TTC549 (cell line): ENCODE results near the gene TIAM2.
"Not testable (repeated sequence)": the region's sequence is repeated elsewhere in the genome, so short reads cannot be mapped to it uniquely, and the experiment has no call there.

Source experiments
- FAIRE-seq: peaks from 2 replicates; lab custom pipeline; 2012; peaks lifted over from hg19 to GRCh38; lab: Jason Lieb, UNC

Gene TIAM2

DNA sequence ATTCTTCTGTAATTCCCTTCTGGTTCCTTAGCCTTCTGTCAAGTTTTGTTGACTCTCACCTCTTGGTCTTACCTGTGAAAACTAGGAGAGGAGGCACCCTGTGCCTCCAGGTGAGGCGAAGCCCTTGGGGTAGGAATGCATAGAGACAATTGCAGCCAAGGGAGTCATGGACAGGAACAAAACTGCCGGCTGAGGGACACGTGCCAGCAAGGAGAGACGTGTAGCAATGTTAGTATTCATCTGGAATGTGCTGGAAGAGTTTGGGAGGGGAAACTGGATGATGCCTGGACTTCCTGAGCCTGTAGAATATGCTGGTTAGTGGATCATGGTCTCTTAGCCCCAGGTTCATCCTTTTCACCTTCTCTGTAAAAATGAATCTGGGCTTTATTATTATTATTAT, 3.9 kb upstream of the TIAM2 start:
- no peak for FAIRE-seq

DNA sequence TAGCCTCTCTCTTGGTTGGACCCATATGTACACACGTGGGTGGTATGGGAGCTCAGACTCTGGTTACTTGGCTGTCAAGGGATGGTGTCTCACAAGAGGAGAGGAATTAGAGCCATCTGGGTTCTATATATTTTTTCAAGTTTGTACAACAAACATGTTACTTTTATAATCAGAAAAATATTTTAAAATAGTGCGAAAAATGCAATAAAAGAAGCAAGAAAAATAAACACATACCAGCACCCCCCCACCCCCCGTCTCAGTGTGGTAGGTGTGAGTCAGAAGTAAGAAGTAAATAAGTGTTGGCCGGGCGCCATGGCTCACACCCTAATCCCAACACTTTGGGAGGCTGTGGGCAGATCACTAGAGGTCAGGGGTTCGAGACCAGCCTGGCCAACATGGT, 2.1 kb upstream of the TIAM2 start:
- no peak for FAIRE-seq

DNA sequence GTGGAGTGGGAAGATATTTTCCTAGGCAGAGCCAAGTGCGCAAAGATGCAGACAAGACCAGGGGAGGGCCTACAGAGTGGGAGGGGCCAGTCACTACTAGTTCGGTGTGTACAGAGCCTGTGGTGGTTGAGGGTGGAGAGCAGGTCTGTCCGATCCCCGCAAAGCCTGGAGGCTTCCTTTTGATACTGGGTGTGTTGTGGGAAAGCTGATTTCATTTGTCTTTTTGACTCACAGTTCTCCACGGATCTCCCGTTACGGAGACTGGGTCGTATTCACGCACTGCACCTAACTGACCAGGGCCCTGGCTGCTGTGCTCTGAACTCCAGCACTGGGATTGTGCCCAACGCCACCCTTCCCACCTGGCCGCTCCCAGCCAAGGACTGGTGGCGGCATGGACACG, 1.4 kb upstream of the TIAM2 start:
- FAIRE-seq, result no peak

DNA sequence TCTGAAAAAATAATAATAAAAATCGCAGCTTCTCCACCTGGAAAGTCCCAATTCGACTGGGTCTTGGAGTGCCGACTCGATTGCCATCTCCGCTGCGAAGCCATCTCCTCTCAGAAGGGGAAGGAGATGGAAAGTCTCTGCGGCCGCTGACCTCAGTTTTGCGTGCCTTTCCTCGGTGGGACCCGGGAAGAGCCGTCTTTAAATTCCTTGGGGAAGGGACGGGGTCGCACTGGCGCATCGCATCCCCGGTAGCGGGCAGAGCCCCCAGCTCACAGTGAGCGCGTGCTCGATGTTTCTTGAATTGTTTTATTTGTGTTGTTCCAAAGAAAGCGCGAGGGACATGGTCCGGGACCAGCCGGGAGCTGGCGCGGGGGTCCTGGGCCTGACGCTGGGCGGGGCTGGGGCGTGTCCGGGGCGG, 270 bp upstream of the TIAM2 start:
- FAIRE-seq, result no peak

DNA sequence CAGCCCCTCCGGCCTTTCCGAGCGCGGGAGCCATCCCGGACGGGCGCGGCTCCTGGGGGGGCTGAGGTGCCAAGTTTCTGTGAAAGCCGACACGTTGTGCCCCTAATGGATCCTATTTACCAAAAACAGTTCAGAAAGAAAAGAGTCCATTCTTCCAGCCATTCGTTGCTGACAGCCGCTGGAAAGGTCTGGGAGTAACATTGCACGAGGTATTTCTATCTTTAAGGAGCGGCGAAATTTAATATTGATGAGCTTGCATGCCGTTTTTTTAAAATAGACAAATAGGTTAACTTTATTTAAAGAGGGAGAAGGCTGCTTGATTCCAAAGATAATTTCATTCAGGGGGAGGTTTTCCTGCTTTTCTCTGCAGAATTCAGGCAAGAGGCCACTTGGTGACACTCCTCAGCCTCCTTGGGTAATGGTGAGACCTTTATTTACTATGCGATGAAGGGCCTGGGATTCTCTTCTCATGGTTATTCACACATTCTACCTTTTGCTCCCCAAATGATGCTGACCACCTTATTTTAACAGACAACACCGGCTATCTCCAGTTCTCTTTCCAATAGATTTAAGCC, 988 bp downstream of the TIAM2 start:
- no peak for FAIRE-seq

DNA sequence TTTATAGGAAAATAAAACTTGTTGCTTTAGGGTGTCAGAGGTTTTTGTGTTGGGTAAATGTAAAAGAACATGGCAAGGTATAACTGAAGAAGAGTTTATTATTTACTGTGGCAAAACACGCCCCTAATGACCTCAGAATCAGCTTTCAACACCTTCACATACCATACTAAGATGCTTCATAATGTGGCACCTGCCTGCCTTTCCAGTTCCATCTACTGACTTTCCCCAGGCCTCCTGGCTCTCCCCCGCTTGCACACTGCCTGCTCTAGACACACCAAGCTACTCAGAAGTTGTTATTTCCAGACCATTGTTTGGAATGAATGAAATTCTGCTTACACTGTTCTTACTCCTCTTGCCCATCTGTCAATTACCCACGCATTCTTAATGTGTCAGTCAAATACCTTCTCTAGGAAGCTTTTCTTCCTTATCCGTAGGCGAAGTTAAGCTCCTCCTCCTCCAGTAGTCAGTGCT, 1.8 kb downstream of the TIAM2 start:
- FAIRE-seq, result no peak

DNA sequence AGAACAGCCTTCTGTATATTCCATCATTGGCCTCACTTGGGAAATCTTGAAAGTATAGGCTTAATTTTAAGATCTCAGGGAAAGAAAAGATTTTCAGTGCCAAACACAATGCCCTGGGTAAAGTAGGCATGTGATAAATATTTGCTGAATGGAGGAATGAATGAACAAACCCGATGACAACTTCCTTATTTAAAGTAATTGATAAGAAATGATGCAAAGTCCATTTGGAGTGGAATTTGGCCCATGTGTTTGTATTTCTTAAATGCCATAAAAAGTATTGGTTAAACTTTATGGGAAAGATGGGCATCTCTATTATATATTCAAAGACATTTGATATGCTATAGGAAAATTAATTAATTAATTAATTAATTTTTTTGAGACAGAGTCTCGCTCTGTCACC, 3.7 kb downstream of the TIAM2 start:
- no peak for FAIRE-seq

DNA sequence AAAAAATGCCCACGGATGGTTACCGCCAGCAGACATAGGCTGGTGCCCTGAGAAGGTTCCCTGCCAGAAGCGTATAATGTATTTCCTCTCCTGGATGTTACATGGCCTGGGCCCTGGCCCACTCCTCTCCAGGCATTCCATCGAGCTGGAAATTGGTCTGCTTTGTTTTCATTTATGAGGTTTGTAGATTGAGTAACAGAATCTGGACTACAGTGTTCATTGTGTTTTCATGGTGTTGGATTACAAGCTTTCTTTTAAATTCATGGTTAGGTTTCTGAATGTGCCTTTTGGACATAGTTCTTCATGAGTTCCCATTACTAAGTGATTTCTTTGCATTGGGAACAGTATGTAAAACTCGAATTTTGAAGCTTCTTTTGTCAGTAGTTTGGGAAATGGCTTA, 6.4 kb downstream of the TIAM2 start:
- FAIRE-seq, result no peak

DNA sequence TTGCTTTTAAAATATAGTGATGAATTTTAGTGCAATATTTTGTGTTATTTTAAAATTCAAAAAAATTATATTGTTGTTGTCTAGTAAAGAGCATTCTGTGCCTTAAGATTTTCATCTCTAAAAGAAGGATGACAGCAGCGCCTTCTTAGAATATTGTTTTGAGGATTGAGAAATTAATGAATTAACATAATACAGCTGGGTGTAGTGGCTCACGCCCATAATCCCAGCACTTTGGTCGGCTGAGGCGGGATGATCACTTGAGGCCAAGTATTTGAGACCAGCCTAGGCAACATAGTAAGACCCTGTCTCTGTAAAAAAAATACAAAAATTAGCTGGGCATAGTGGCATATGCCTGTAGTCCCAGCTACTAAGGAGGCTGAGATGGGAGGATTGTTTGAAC, 6.8 kb downstream of the TIAM2 start:
- no peak for FAIRE-seq

DNA sequence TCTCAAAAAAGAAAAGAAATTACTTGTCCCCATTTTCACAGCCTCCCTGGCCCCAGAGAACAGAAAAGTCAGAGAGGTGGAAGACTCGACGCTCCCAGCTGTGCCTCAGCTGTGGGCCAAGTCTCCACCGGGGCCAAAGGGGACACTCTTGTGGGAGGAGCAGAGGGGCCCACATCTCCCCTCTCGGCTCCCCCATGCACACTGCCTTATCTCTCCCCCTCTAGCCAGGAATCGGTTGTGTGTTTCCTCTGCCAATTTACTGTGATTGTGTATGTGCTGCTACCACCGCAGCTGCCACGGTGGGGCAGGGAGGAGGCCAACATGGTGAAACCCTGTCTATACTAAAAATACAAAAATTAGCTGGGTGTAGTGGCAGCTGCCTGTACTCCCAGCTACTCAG, 8.4 kb downstream of the TIAM2 start:
- no peak for FAIRE-seq

DNA sequence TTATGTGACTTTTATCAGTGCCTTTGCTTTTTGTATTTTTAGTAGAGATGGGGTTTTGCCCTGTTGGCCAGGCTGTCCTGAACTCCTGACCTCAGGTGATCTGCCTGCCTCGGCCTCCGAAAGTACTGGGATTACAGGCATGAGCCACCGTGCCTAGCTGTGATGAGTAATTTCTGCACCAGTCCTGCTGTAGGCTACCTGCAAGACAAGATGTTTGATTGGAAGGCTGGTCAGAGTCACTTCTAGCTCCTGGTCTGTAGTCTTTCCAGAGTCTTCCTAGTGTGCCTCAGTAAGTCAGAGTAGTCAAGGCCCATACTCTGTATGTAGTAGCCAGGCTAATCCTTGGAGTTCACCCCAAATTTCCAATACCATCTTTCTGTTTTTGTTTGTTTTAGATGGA, 8.9 kb downstream of the TIAM2 start:
- no peak for FAIRE-seq

DNA sequence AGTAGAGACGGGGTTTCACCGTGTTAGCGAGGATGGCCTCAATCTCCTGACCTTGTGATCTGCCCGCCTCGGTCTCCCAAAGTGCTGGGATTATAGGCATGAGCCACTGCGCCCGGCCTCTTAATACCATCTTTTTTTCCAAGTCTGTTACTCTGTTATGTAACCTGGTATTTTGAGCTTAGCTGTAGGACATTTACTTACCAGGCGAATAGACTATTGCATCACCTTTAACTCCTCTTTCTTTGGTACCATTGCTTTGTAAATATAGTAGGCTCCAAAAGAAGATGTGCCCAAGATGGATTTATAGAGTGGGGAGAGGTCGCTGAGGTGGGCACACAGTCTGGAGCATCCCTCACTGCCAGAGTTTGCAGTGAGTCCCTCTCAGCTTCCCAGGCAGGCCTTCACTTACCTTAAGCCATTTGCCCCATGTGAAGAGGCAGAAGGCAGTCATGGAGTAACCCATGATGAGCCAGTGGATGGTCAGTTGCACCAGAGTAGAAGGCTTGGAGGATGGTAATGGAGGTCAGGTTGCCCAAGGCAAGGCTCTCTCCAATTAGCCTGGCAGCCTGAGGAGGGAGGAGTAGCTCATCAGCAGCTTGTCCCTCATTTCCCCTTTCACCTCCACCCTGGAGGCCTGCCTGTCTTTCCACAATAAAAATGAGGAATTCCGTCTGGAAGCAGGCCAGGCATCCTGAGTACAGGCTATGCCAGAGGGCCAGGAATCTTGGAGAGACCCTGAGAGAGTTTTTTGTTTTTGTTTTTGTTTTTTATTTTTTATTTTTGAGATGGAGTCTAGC, 9.7 kb downstream of the TIAM2 start:
- no peak for FAIRE-seq

DNA sequence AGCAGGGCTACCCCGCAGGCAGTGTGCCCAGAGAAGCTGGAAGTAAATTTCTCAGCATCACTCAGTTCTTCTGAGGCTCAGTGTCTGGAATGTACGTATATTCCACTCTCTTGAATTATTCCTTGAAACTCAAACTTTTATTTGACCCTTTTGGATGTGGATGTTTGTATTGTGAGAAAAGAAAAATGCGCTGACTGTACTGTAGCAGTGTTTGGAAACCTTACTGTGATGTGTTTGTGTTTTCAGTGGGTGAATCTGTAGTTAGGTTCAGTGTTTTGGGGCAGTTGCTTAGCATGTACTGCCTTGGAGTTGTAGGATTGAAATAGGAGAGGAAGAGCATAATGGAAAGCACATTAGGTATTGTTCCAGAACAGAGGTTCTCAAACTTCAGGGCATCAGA, 13.5 kb downstream of the TIAM2 start:
- no peak for FAIRE-seq

DNA sequence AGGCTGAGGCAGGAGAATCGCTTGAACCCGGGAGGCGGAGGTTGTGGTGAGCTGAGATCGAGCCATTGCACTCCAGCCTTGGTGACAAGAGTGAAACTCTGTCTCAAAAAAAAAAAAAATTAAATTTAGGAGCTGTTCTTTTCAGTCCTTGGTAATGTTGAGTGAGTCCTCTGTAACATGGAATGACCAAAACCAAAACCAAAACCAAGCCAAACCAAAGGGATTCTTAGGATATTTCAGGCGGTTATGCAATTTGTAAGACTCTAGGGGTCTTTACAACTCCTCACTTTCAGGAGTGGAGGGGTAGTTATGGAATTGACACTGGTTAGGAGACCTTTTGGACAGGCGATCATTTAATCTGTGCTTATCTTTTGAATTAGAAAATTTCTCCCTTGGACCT, 15.8 kb downstream of the TIAM2 start:
- no peak for FAIRE-seq

DNA sequence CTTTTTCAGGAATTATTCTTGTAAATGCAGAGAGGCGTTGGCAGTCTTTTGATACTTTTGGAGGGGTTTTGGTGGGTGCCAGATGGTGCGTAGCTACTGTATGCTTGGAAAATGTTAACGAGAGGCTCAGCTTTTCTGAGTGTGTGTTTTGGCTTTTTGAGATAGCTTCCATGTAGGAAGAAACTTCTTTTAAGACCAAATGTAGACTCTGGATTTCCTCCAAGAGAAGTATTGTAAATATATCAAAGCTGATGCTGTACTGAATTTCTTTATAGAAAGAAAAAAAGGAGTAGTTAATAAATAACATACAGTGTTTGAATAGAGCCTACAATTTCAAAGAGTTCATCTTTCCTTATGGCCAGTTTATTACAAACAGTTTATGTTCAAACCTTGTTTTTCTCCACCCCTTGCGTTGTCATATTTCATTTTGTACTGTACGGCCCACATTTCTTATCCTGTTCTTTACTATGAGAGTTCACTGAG, 16.7 kb downstream of the TIAM2 start:
- FAIRE-seq, result no peak

DNA sequence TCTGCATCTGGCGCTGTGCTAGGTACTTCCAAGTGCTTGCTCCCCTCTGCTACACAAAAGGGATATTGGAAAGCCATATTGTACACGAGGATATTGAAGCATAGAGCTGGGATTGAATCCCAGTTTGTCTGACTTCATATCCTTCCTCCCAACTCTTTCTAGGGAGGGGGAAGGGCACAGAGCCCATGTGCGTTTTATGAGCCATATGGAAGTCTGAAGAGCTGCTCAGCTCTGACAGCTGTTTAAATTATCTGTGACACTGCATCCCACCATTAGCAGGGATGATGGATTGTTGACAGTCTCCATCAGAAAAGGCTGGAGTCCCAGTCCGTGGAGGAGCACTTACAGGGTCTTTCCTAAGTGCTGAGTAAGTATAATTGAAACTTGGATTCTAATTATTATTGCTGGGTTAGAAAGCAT, 18.4 kb downstream of the TIAM2 start:
- FAIRE-seq, result no peak

DNA sequence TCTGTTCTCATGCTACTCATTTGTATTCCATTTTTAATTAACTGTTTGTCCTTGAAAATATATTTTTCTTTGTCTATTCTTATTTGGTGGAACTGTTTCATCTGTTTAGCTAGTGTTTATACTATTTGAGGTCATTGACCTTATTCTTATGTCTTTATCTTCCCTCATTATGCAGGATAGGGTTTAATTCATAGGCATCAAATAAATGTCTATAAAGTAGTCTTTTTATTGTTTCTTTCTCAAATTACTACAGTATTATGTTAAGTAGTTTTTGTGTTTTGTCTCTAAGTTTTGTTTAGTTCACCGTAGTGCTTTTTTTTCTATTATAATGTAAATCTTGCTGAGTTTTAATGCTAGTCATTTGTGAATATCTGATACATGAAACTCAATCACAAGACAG, 19.0 kb downstream of the TIAM2 start:
- FAIRE-seq, result no peak

DNA sequence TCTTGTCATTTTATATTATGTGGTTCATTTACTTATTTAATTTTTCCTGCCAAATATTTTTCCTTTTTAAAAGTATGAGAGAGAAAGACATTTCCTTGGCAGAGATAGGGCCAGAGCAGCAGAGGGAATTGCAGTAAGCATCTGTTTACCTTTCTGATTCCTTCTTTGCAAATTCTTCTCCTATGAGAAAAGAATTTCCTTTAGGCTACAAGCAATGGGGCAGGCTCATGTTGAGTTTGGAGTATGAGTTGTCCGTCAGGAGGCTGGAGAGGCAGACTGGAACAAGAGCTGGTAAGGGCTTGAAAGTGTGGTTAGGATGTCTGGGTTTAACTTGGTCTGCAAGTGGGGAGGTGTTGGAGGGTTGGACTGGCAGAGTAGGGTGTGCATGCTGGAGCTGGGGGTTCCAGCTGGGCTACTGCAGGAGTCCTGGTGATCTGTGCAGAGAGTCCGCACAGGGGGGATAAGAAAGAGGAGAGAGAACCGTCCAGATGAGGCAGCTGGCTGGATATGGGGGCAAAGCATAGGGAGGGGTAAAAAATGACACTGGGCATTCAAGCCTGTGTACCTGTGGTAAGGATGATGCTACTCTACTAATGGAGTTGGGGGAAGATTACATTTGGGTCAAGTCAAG, 19.7 kb downstream of the TIAM2 start:
- no peak for FAIRE-seq

DNA sequence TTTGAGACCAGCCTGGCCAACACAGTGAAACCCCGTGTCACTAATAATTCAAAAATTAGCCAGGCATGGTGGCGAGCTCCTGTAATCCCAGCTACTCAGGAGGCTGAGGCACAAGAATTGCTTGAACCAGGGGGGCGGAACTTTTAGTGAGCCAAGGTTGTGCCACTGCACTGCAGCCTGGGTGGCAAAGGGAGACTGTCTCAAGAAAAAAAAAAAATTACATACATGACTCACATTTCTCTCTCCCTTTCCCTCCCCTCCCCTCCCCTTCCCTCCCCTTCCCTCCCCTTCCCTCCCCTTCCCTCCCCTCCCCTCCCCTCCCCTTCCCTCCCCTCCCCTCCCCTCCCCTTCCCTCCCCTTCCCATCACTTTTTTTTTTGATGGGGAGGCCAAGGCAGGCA, 23.3 kb downstream of the TIAM2 start:
- FAIRE-seq, result not testable (repeated sequence)

DNA sequence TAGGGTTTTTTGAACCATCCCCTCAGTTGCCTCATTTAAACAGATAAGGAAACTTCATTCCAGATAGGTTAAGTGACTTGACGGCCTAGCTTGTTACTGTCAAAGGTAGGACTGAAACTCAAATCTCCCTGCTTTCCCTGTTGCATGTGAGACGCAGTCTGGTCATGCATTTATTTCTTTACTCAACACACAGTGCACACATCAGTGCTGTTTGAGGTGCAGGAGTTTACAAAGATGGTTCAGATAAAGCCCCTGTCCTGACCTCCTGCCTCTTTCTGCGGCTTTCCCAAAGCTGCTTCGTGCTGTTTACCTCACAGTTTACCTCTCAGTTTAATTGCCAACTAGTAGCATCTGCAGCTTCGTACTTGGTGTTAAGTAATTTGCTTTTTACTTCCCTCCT, 26.6 kb downstream of the TIAM2 start:
- no peak for FAIRE-seq

DNA sequence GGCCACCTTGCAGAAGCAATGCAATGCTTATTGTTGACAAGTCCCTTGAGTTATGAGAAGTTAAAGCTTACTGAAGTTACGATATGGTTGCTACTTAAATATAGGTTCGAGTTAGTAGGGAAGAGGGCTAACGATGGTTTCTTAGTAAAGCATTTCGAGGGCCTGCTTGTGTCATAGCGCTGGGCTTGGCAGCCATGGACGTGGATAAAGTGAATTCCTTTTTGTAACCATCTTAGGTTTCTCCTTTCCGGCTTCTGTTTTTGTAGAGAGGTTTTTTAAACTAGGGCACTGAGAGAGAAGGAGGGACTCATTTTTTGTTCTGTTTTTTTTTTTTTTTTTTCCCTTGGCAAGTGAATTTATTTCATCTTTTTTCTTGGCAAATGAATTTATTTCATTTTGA, 27.6 kb downstream of the TIAM2 start:
- no peak for FAIRE-seq

DNA sequence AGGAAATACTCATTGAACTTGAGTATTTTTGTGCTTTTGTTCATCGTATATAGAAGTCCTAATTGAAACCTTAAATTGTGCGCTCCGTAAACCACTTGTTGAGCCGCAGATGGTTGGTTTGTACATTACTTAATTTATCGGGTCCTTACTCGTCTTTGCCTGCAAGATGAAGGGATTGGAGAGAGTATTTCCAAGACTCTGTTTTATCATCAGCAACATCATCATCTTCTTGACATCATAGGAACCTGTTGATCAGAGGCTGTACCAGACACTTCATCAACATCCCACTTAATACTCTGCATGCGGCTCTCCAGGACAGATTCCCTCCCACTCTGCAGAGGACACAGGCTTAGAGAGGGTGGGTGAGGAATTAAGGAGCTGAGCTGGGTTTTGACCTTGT, 28.6 kb downstream of the TIAM2 start:
- FAIRE-seq, result no peak

DNA sequence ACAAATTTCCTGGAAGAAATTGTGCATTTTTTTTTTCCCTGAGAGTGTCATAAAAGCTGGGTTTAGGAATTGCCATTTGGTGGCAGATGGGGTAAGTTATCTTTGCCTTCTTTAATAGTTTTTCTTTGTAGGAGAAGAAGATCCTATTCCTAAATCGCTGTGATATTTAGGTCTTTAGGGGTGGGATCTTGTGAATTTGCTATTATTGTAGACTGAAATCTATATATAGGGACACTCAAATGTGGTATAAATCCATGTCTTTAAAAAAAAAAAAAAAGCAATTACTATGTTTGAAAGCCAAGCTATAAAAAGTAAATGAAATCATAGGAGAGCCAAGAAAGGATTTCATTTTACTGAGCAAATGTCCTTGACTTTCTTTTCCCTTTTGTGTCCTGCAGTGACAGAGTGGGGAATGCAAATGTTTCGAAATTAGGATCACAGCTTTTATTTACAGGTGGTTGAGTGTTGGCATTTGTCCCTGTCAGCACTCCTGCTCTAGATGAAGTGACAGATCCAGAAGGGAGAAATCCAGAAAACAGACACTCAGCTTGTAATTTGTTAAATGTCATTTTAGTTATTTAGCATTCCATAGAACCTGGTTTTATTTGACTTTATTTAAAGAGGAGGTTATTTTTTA, 29.4 kb downstream of the TIAM2 start:
- no peak for FAIRE-seq
